GM06990 (cell line): Measurements from ENCODE around the gene LIMS2.

Experiments used
- DNase-seq: peaks from one replicate; pipeline ENCODE4 v3.0.0-alpha.2; 2011; ENCODE audit not compliant: insufficient read length; ENCODE audit errors: extremely low read depth
- H3K27me3 ChIP-seq: replicated peaks from 2 replicates; pipeline ENCODE4 v1.6.0; 2011; ENCODE audit warnings: low read length; ENCODE audit not compliant: control insufficient read depth, insufficient read depth
- H3K36me3 ChIP-seq: 2 replicates; pipeline ENCODE4 v1.5.1; 2011; ENCODE audit warnings: low read length; ENCODE audit not compliant: control insufficient read depth, insufficient read depth
- H3K4me3 ChIP-seq: replicated peaks from 2 replicates; pipeline ENCODE4 v1.5.1; 2011; ENCODE audit warnings: low read depth, mild to moderate bottlenecking, control low read depth, low read length
- TF ChIP-seq, protein P1 (sequence below): IDR thresholded peaks from 2 replicates; pipeline ENCODE4 v1.5.1; 2011; ENCODE audit warnings: low read length, control low read depth, mild to moderate bottlenecking, inconsistent platforms; ENCODE audit not compliant: insufficient read depth, poor library complexity, severe bottlenecking

LIMS2 gene

DNA sequence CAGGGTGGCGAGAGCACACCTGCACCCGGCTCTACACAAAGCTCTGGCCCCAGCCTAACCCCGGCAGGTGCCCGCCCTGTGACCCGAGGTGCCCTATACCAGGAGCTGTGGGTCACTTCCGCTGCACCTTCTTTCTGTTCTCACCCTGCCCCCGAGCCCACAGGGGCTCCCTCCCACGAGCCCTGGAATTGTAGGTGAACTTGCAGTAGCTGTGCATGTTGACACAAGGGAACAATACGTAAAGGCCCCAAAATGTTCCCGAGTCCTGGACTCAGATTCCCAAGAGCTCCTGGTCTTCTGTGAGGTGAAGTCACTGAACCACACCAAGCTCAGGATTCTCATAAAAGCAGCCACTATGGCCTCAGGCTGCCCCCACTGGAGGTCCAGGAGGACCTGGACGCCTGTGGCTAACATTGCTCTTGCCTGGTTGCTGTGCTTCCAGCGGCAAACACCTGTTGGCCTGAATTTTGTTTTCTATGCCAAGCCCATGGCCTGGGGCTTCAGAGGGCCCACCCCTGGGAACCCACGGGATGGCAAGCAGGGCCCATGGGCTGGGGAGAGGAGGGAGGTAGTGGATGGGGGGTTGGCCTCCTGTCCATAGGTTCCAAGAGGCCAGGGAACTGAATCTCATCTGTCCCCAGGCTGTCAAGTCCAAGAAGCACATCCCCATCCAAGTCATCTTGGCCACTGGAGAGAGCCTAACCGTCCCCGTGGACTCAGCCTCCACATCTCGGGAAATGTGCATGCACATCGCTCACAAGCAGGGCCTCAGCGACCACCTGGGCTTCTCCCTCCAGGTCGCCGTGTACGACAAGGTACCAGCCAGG, 52.6 kb downstream of the LIMS2 start:
- H3K36me3 ChIP-seq: no peaks in the 10 kb centered on the region

DNA sequence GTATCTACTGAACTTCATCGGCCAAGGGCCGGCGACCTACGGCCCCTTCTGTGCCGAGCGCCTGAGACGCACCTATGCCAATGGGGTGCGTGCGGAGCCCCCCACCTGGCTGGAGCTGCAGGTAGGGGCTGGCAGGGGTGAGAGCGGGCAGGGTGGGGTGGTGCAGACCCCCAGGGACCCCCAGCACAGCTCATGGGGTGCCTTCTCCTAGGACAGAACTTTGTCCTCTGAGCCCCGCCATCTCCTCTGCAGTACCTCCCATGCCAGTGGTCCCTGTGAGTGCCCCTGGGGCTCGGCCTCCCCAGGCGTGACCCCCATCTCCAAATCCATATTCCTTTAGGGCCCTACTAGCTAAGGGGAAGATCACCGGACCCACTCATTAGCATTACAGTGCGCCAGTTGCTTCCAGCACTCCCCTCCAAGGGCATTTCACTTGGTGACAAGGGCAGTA, 53.3 kb downstream of the LIMS2 start:
- no peak for DNase-seq
- no peak overlapping the region for H3K4me3 ChIP-seq
- no peaks in the 10 kb centered on the region for H3K27me3 ChIP-seq
- no peaks in the 10 kb centered on the region for H3K36me3 ChIP-seq
- TF ChIP-seq, protein P1, sequence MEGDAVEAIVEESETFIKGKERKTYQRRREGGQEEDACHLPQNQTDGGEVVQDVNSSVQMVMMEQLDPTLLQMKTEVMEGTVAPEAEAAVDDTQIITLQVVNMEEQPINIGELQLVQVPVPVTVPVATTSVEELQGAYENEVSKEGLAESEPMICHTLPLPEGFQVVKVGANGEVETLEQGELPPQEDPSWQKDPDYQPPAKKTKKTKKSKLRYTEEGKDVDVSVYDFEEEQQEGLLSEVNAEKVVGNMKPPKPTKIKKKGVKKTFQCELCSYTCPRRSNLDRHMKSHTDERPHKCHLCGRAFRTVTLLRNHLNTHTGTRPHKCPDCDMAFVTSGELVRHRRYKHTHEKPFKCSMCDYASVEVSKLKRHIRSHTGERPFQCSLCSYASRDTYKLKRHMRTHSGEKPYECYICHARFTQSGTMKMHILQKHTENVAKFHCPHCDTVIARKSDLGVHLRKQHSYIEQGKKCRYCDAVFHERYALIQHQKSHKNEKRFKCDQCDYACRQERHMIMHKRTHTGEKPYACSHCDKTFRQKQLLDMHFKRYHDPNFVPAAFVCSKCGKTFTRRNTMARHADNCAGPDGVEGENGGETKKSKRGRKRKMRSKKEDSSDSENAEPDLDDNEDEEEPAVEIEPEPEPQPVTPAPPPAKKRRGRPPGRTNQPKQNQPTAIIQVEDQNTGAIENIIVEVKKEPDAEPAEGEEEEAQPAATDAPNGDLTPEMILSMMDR: no peak

More for the DNA sequence above, 52.6 kb downstream of the LIMS2 start:
- H3K27me3 ChIP-seq: no peaks in the 10 kb centered on the region
- DNase-seq: no peak
- no peak overlapping the region for H3K4me3 ChIP-seq
- TF ChIP-seq, protein P1: no peak

DNA sequence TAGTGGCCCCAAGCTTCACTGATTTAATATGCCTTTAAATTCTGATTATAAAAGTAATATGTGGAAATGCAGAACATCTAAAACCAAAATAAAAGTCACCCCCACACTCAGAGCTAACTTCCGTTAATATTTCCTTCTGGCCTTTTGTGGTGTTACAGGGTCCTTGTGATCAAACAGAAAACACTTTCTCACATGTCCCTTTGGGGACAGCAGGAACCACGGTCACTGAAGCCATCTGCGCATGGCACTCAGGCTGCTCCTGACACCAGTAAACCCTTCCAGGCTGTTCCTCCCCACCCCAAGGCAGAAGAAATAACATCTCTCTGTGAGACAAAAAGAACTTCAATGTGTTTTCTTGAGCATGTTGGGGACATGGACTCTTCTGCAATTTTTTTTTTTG, 54.5 kb downstream of the LIMS2 start:
- Histone ChIP-seq H3K36me3 (no peaks in the 10 kb centered on the region), H3K4me3 (no peak overlapping the region), H3K27me3 (no peaks in the 10 kb centered on the region)
- DNase-seq: no peak
- TF ChIP-seq, protein P1: no peak

DNA sequence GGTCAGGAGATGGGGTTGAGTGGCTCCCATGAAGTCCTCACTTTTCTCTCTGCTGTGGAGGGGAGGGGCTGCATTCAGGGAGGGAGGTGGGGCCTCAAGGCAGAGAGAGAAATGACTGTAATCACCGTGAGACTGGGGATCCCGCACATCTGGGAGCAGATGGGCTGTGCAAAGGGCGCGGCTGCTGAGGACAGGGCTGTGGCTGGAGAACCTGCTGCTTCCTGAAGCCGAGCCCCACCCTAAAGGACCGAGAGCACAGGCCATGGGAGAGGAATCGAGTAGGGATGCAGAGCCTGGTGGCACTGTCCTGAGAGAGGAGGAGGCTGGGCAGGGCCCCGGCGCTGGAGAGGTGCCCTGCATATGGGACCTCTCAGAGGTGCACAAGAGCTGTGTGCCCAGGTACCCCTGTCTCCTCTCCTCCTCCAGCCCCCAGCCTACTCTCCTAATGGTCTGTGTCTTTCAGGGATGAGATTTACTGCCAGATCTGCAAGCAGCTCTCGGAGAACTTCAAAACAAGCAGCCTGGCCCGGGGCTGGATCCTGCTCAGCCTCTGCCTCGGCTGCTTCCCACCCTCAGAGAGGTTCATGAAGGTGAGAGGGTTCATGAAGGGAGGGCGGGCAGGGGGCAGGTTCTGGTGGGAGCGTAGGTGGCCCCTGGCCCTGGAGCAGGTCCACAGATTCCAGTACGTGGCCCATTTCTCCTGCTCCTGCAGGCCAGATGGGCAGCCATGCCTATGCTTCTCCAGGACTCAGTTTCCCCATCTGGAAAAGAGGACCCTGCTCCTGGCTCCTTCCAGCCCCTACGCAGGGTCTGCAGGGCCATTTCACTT, 55.2 kb downstream of the LIMS2 start:
- Histone ChIP-seq H3K36me3 (no peaks in the 10 kb centered on the region), H3K27me3 (no peaks in the 10 kb centered on the region), H3K4me3 (no peak overlapping the region)
- TF ChIP-seq, protein P1: no peak
- DNase-seq: no peak

DNA sequence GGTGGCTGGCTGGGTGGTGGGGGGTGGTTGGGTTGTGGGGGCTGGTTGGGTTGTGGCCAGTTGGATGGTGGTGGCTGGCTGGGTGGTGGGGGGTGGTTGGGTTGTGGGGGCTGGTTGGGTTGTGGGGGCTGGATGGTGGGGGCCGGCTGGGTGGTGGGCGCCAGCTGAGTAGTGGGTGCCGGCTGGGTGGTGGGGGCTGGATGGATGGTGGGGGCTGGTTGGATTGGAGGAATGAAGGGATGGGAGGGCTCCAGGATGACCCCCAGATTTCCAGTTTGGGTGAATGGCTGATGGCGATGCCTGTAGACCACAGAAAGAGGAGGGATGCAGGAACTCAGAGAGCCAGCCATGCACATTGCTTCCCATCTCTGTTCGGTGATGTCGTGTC, 56.1 kb downstream of the LIMS2 start:
- H3K36me3 ChIP-seq: no peaks in the 10 kb centered on the region
- no peak for DNase-seq

More for the DNA sequence above, 56.1 kb downstream of the LIMS2 start:
- Histone ChIP-seq H3K27me3 (no peaks in the 10 kb centered on the region), H3K4me3 (no peak overlapping the region)
- TF ChIP-seq, protein P1: no peak
